Hematopoietic multipotent progenitor cell treated with erythropoietin and hydrocortisone succinate and interleukin-3 and kit ligand, for 4 days (in vitro differentiated cells): ENCODE measurements around the gene ANKRD13B.

Experiments used
- DNase-seq: peaks from one replicate; pipeline ENCODE4 v3.0.0-alpha.2; 2015

ANKRD13B gene

DNA sequence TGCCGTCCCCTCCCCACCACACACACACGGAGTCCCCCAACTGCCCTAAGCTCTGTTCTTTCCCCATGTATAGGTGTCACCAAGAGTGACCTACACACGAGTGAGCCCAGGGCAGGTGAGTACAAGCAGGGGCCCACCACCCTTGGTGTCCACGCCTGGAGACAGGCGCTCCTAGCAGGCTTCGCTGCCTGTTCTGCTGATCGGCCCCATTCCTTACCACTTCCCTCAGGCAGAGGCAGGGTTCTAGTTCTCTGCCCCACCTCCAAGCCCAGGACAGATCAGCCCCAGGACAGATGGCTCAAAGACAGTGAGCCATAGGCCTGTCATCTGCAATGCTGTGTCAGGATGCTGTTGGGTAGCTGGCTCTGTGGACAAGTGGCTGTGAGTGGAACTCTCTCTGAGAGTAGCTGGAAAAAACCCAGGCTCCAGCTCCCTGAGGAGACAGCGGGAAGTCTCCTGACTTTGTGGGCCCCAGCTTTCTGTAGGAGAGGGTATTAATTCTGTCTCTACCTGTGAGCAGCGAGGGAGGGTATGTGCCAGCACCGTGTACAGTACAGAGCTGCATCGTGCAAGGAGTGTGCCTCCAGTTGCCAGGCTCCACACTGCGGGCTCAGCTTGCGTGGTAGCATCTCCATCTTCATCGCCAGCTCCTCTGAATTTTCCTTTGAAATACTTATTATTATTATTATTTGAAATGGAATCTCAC is 23.5 kb upstream of the ANKRD13B start:
- DNase-seq, result no peak

DNA sequence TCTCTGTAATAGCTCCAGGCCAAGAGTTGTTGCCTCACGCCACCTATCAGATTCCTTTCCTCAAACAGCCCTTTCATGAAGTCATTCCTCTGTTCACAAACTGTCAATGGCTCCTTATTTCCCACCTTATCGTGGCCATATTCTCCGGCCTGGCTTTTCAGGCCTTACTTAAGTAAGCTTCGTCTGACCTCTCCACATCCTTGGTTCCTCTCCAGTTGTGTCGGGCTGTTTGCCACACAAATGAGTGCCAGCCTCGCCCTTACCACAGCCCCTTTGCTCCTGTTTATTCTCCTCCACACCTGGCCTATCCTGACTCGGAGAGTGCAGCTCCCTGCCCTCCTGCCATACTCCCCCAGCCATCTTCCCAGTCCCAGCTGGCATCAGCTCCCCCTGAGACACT is 22.4 kb upstream of the ANKRD13B start:
- no peak for DNase-seq

DNA sequence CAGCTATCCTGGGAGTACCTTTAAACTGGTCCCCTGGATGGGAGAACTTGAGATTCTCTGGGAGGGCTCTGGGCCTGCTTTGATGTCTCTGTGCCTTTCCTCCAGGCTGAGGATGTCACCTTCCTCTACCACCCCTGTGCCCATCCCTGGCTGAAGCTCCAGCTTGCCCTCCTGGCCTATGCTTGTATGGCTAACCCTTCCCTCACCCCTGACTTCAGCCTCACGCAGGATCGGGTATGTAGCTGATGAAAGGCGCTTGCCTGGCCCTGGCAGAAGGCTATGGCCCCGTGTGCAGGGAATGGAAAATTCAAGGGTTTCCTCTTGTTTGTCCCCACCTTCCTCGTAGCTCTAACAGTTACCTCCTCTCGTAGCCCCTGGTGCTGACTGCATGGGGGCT is 21.4 kb upstream of the ANKRD13B start:
- DNase-seq, result no peak

DNA sequence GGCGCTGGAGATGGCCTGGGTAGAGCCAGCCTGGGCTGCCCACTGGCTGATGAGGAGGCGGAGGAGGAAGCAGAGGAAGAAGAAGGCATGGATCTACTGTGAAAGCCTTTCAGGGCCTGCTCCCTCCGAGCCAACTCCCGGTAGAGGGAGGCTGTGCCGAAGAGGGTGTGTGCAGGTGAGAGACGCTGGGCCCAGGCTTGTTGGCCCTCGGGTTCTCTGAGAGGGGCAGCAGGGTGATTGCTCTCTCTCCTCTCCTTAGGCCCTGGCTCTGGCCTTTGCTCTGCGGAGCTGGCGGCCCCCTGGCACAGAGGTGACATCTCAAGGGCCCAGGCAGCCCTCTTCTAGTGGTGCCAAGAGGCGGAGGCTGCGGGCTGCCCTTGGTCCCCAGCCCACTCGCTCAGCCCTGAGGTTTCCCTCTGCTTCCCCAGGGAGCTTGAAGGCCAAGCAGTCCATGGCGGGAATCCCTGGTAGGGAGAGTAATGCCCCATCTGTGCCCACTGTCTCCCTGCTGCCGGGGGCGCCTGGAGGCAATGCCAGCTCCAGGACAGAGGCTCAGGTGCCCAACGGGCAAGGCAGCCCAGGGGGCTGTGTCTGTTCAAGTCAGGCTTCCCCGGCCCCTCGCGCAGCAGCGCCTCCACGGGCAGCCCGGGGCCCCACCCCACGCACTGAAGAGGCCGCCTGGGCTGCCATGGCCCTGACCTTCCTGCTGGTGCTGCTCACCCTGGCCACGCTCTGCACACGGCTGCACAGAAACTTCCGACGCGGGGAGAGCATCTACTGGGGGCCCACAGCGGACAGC is 20.9 kb upstream of the ANKRD13B start:
- DNase-seq, result peak; percentile 26

DNA sequence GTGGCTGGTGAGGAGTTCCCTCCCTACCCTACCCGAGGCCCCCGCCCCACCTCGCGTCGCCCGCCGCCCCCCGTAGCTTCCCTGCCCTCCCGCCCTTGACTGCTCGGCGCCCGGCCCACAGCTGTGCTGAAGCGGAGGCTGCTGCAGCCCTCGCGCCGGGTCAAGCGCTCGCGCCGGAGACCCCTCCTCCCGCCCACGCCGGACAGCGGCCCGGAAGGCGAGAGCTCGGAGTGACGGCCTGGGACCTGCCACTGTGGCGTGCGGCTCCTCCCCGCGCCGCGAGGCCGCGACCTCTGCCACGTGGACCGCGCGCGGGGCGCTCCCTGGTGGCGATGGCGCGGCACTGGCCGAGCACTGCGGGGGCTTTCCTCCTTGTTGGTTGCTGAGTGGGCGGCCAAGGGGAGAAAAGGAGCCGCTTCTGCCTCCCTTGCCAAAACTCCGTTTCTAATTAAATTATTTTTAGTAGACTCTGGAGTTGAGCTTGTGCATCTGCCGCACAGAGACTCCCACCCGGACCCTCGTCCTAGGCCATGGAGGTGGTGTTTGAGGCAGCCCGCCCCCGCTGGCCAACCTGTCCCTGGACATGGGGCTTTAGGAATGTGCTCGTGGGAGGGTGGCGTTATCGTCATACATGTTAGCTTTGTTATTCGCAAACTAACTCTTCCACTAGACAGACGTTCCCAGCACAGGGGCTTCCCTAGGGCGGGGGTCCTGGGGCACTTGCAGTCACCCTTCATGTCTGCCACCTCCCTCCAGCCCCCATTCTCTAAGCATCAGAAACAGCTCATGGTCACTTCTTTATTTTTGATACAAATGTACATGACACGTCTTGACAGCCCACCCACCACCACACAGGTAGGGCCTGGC is 20.0 kb upstream of the ANKRD13B start:
- peak; percentile 79 for DNase-seq

DNA sequence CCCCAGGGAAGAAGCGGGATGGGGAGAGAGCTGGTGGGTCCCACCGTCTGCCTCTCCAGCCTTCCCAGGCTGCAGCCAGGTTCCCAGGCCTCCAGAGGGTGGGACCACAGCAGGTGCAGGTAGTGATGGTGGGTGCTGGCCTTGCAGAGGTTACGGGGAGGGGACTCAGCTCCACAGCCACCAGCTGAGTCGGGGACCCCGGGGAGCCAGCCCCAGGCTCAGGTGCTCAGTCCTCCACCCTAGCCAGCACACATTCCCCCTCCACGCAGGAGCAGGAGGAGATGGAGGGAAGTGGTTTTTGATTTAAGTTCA is 19.4 kb upstream of the ANKRD13B start:
- DNase-seq, result no peak

DNA sequence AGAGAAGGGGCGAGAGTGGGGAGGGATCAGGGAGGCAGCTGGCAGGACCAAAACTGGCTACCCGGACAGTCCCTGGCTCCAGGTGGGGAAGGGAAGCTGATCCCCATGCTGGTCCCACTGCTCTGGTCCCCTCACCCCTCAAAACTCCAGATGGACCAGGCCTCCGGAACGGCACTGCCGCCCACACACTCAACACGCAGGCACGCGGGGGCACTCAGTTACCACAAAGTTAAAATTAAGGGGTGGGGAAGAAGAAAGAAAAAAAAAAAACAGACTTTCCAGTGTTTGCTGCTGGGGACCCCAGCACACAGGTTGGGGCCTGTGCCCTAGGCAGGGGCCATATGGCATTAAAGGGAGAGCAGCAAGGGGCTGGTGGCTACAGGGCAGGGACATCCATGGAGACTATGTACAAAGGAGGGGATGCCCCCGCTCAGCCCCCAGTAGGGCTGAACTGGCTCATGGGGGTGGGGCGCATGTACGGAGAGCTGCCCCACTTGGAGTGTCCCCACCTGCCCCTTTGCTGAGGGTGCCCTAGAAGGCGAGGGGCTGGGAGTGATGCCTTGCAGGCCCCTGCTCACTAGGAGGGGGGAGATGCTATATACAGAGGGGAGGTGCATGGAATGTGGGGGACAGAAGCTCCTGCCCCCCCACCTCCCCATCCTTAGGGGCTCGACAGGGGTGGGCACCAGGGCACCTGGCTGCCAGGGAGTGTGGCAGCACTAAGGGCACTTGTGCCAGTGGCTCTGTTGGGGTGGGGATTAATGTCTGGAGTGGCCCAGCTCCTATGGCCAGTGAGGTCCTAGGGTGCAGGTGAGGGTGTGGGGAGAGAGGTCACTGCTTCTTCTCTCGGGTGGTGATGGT is 18.8 kb upstream of the ANKRD13B start:
- DNase-seq, result no peak

DNA sequence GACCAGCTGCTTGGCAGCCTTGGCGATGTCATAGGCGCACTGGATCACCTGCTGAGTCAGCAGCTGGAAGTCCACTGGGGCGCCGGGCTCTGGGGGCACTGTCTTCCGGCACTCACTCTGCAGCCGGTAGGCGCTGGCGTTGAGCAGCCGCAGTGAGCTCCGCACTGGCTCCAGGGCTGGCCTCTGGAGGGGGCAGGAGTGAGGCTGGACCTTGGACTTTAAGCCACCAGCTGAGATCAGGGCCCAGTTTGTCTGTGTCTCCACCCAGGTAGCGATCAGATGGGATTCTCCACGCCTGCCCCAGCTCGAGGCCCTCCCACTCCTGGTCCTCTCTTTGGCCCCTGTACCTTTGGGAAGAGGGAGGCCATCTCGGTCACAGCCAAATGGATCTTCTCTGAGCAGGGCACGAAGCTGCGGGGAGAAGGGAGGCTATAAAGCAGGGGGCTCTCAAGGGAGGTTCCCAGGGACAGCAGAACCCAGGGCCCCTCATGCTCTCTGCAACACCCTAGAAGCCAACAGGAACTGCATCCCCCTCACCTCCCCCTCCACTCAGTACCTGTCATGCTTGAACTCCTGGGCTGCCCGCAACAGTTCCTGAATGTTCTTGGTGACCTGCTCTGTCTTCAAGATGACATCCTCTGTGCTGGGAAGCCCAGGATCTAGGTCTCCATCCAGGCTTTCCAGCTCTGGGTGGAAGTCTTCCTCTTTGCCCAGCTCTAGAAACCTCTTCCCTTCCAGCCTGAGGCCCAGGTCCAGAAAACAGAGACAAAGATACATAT is 18.0 kb upstream of the ANKRD13B start:
- DNase-seq, result no peak

DNA sequence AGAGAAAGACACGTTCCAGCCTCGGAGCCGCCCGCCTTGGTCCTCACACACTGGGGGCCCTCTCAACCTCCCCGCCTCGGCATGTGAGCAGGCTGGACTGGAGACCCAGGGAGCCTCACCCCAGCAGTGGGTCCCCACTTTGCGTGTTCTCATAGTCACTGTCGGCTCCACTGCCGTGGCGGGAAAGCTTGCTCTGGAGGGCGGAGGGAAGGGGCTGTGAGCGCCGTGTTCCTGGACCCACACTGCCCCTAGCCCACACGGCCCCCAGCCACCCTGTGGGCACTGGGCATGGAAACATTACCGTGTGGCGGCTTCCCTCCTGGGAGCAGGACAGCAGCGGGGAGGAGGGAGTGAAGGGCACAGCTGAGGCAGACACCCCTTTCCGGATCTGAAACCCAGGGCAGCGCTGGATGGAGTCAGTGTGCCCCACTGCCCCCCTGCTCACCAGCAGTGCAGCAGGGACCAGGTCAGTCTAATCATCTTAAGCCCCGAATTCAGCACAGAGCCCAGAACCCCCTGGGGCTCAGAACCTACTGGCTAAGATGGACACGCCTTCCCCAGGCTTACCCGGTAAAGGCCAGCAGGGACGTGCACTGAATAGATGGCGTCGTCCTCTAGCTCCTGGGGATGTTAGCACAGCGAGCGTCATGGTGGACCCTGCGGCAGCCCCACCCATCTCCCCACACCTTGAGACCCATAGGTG is 17.3 kb upstream of the ANKRD13B start:
- no peak for DNase-seq

DNA sequence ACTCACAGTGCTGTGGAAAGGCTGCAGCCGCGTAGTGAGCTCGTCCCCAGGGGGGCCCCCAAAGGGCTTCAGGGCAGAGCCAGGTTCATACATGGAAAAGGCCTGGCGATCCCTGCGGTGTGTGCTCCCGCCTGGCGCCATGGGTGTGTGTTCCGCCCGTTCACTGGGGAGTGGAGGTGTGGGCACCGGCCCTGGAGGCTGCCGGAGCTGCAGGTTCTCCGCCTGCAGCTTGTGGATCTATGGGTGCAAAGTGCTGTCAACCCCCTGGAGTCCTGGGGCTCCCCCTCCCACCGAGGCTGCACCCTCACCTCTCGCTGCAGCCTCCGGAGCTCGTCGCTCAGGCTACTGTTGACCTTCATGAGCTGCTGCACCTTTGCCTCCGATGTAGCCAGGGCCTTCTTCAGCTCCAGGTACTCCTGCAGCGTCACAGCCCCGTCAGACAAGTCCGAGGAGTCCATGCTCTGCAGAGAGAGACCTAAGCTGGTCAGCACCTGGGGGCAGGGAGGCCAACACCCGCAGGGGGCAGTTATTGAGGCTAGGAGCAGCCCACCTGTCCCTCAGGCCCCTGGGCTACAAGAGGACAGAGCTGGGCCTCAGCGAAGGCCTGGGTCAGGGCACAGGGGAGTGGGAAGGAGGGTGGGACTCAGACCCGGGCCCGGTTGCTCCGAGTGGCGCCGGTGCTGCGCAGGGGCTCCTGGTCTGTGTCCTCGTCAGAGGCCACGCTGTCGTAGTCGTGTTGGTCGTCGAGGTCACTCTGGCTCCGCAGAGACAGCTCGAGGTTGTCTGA is 16.5 kb upstream of the ANKRD13B start:
- DNase-seq, result no peak

DNA sequence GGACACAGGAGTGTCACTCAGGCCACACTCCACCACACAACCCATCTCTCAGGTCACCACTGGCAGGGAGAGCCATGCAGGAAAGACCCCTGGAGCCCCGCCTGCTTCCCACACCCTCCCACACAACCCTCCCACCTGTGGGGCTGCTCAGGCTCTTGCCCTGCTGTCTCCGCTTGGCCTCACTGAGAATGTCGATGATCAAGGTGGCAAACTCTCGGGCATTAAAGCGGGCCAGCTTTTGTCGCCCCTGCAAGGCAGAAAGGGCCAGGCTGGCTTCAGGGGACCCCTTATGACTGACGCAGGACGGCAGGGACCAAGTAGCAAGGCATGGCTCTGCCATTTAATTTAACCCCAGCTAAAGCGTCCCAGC is 15.9 kb upstream of the ANKRD13B start:
- DNase-seq, result no peak

DNA sequence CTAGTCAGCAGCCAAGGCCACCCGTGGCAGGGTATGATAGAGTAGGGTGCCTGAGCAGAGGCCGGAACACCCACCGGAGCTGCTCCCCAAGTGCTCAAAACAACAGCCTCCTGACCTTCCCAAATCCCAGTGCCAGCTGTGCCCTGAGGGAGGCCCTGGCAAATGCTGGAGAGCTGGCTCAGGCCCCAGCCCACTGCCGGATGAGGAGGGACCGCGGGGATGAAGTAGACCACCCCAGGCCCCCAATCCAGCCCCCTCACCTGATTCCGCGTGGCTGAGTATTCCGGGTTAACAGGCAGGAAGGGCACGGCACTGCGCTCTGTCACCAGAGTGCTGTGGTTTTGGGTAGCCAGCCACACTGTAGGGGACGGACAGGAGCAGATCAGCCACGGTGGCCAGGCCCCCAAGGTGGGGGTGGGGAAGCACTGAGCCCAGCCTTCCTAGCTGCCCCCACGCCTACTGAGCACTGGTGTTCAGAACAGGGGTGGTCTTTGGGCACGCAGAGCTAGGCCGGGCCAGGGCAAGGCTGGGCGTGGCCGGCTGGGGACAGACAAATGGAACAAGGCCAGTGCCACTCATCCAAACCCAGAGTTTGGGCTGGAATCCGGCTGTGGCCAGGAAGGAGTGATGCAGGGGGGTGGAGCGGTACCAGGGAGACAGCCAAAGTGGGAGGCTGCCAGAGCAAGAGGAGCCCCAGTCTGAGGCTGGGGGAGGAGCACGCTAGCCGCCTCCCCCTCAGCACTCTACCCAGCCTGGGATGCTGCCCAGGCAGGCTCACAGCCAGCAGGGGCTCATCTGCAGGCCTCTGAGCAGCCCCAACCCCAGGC is 15.3 kb upstream of the ANKRD13B start:
- no peak for DNase-seq

DNA sequence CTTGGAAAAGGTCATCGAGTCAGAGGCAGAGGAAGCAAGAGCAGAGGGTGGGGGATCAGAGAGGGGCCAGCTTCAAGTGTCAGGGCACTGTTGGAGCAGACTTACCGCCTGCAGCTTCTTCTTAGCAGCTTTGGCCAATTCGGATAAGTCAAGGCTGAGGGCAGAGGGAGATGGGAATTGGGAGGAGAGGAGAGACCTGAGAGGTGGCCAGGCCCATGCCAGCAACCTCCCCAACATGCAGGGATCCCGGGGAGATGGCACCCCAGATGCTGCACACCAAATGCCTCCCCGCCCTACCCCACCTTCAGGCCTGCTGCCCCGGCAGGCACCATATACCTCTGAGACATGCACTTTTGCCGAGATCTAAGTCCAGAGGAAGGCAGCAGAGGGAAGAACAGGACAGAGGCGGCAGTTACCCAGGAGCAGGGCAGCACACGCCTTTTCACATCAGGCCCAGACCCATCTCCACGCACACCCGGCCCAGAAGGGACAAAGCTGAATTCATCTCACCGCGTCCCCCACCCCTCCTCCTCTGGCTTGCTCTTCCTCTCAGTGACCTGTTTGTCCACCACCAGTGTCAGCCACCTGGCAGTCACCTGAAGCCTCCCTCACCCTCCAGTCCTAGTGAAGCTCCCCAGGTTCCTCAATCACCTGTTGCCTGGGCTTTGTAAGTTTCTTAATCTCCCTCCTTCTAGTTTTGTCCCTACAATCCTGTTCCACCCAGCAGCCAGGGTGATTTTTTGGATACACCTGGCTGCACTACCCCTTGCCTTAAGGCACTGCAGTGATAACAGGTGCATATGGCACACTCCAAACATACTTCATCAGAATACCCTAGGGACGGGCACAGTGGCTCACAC is 14.1 kb upstream of the ANKRD13B start:
- no peak for DNase-seq

DNA sequence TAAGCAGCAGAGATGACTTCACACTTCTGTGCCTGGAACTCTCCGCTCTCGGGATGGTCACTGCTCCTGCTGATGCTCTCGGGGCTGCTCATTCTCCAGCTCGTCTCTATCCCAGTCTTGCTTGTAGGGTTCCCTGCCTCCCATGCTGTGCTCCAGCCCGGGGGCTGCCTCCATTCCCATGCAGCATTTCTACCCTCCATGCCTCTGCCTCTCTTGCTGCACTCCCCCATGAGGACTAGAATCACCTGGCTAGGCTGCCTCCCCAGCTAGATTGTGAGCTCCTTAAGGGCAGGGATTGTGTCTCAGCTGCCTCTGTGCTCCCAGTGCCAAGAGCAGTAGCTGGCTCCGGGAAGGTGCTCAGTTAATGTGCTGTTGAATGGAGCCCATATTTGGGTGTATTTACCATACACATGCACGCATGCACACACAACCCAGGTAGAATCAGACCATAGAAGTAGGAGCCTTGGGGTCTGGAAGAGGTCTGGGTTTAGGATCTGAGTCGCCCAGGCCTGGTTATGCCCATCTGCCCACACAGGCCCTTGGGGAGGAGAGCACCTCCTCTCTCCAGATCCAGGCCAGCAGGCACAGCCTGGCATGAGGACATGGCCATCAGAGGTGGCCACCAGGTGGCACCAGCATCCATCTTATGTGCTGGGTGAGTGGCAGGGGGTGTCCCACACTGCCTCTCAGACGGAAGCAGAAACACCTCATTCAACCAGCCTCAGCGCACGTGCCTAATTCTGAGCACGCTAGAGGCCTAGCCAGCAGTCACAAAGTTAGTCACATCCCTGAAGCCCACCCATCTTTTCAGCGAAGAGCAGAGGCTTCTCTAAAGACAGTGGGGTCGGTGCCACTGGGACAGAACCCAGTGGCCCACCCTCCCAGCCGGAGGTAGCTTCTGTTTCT is 12.8 kb upstream of the ANKRD13B start:
- peak; percentile 95 for DNase-seq

DNA sequence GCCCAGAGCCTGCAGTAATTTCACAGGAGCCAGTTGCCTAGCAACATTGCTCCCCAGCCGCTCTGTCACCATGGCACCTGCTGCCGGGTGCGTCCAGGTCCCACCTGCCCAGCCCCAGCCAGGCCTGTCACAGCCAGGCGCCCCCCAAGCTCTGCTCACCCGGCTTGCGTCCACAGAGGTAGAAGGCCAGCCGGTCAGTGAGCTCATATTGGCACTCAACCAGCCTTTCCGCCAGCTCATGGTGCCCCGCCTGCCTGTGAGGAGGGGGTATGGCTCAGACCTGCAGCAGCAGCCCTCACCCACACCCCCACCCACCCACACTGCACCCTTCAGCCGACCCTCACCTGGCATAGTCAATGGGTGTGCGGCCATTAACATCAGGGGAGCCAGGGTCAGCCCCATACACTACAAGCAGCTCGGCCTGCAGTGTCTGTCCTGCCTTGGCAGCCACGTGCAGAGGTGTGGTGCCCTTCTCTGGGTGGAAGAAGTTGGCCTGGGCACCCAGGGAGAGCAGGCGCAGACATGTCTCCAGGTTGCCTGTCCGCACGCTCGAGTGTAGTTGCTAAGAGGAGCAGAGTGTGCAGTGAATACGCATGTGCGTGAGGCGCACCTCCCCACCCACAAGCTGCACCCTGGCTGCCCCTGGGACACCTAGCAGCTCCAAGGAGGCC is 11.2 kb upstream of the ANKRD13B start:
- DNase-seq, result no peak

DNA sequence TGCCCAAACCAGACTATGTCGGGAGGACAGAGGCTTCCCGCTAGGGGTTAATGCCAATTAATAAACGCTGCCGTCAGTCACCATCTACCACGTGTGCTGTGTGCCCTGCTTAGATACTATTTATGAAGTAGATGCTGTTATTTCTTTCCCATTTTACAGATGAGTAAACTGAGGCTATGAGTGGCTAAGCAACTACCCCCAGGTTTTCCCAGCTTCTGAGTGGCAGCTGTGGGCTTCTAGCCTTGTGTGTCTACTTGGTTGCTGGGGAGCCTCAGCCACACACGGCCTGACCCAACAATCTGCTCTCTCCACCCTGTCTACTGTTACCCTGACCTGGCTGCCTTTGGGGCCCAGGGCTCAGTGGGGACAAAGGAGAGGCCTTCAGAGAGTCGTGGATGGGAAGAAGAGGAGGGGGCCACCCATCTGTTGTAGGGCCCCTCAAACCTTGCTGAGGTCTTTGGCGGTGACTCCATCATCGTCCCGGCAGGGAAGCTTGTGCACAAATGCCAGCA is 10.6 kb upstream of the ANKRD13B start:
- no peak for DNase-seq

DNA sequence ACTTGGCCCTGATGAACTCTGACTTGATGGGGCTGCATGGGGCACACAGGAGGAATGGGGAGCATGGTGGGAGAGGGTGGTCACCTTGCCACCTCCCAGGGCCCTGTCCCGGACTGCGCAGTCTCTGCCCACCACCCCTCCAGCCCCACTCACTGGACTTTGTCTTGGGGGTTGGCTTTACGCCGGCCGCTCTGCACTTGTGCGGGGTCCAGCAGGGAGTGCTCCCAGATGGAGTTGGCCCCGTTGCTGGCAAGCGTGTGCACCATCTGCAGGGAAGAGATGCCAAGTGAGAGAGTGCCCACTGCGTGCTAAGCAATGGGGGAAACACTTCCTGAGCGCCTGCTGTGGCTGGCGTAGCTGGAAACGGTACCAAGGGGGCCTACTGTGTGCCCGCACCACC is 10.2 kb upstream of the ANKRD13B start:
- DNase-seq, result no peak
